ENCODE measurements around the gene OVCH1.
A peak's percentile ranks its signal among the peaks of the same experiment; 100 is the strongest.
"Not testable (repeated sequence)": the region's sequence is repeated elsewhere in the genome, so short reads cannot be mapped to it uniquely, and the experiment has no call there.

The OVCH1 gene

DNA sequence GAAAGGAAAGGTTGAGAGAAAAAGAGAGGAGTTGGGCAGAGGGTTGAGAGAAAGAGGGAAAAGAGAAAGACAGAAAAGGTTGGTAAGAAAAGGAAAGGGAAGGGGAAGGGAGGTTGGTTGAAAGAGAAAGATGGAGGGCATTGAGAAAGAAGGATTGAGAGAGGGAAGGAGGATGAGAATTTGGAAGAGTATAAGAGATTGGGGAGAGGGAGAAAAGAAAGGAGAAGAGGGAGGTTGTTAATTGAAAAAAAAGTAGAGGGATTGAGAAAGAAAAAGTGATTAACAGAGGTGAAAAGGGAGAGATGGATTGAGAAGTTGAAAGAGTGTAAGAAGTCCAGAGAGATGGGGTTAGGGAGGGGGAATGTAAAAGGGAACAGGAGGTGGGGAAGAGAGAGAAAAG lies 95.0 kb downstream of the OVCH1 start:
- ATAC-seq = no peak
- Mint-ChIP-seq H3K27me3 (no peaks in the 10 kb centered on the region), H3K36me3 (no peaks in the 10 kb centered on the region), H3K9me3 (no peaks in the 10 kb centered on the region), H3K4me1 (no peaks in the 10 kb centered on the region), H3K27ac (no peak overlapping the region), H3K4me3 (no peak overlapping the region)

DNA sequence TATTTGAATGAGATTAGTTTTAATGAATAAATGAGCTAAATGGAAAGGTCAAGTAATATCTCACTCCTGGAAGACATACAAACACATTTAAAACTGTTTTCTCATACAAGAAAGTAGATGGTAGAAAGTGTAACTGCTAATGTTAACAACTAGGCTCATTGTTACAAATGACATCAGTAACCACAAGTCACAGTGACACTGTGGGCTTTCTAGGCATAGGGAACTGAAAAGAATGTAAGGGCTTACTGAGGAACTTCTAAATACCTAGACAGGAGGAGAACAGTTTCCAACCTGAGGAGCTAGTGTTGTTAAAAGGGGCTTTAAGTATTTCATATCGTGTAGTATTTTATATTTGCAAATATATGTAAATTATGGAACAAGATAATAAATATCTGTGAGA lies 99.0 kb downstream of the OVCH1 start:
- peak; percentile 68 for ATAC-seq
- Mint-ChIP-seq H3K9me3 (no peaks in the 10 kb centered on the region), H3K4me3 (no peak overlapping the region), H3K27ac (no peak overlapping the region), H3K36me3 (no peaks in the 10 kb centered on the region), H3K4me1 (no peaks in the 10 kb centered on the region), H3K27me3 (peaks cover 9% of the 10 kb centered on the region)

DNA sequence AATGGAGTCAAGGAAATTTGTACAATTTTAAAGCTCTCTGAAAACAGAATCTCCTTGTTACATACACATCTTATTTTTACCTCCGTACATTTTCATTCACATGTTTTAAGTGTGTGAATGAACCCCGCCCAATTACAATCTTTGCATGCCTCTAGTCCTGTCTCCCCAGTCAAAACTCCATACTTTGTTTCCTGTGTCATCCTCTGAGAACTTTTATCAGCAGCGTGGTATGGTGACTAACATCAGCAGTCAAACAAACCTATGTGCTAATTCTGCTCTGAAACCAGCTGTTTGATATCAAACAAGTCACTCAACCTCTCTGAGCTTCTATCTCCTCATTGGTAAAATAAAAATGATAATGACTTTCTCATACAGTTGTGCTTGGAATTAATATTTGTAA lies 100.7 kb downstream of the OVCH1 start:
- no peaks in the 10 kb centered on the region for H3K36me3 Mint-ChIP-seq

DNA sequence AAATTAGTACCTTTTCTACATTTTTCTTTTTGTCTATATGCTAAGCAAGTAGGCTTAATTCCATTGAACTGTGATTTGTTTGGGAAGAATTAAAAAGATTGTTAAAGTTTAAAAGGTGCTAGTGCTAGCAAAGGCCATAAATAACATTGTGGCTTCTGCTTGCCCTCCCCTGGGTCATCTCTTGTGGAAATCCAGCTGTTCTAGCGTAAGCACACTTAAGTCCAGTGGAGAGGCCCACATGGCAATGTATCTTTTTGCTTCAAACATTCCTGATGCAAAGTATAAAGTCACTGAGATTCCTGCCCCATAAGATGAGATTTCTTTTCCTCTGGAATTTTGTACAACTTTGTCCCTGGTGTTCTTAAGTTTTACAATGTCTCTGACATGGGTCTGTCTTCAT lies 102.1 kb downstream of the OVCH1 start:
- peaks cover 9% of the 10 kb centered on the region for H3K27me3 Mint-ChIP-seq
- H3K9me3 Mint-ChIP-seq = no peaks in the 10 kb centered on the region
- H3K27ac Mint-ChIP-seq = no peak overlapping the region
- H3K4me3 Mint-ChIP-seq = no peak overlapping the region
- ATAC-seq = no peak
- no peaks in the 10 kb centered on the region for H3K4me1 Mint-ChIP-seq
- no peaks in the 10 kb centered on the region for H3K36me3 Mint-ChIP-seq

More for the DNA sequence above, 100.7 kb downstream of the OVCH1 start:
- no peaks in the 10 kb centered on the region for H3K4me1 Mint-ChIP-seq
- no peak for ATAC-seq
- peaks cover 9% of the 10 kb centered on the region for H3K27me3 Mint-ChIP-seq
- H3K27ac Mint-ChIP-seq = no peak overlapping the region
- no peak overlapping the region for H3K4me3 Mint-ChIP-seq
- no peaks in the 10 kb centered on the region for H3K9me3 Mint-ChIP-seq

DNA sequence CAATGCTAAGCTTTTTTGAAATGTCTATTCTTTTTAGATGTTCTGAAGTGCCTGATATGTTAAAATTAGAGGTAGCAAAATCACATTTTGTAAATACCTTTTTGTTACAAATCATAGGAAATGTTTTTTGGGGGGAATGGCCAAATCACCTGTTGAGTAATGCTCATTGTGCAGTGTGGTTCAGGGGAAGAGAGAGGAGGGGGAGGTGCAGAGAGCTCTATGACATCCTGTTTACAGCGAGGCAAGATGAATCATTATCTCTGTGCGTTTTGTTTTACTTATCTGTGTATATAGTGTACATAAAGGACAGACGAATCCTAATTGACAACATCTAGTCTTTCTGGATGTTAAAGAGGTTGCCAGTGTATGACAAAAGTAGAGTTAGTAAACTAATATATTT lies 107.1 kb downstream of the OVCH1 start:
- H3K27me3 Mint-ChIP-seq, ATAC-seq, H3K4me1 Mint-ChIP-seq, H3K36me3 Mint-ChIP-seq, H3K9me3 Mint-ChIP-seq: not testable (repeated sequence)
- H3K4me3 Mint-ChIP-seq = peak overlapping the region; percentile 72
- H3K27ac Mint-ChIP-seq = peak overlapping the region; percentile 78

DNA sequence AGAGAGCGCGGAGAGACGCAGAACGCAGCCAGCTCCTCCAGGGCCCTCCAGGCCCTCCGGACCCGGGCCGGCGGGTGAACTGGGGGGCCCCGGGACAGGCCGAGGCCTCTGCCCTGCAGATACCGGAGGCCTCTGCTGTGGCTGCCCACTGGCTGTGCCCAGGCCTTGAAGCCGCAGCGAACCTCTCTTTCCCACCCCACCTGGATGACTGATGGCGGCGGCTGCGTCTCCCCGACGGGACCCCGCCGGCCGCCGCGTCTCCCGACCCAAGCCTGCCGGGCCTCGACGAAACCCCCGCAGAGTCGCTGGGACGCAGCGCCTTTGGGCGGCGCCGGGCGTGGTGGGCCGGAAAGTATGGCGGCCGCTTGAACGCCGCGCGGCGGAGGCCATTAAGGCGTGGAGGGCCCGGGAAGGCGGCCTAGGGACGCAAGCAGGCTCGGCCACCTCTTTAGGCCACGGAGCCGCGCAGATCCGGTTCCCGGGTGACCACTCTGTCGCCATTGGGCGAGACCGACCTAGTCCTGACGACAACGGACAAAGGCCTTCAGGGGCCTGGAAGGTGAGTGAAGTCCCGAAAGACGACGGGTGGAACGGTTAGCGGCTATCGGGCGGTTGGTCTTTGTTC lies 108.1 kb downstream of the OVCH1 start:
- peak overlapping the region; percentile 78 for H3K27ac Mint-ChIP-seq
- ATAC-seq = peak; percentile 59

DNA sequence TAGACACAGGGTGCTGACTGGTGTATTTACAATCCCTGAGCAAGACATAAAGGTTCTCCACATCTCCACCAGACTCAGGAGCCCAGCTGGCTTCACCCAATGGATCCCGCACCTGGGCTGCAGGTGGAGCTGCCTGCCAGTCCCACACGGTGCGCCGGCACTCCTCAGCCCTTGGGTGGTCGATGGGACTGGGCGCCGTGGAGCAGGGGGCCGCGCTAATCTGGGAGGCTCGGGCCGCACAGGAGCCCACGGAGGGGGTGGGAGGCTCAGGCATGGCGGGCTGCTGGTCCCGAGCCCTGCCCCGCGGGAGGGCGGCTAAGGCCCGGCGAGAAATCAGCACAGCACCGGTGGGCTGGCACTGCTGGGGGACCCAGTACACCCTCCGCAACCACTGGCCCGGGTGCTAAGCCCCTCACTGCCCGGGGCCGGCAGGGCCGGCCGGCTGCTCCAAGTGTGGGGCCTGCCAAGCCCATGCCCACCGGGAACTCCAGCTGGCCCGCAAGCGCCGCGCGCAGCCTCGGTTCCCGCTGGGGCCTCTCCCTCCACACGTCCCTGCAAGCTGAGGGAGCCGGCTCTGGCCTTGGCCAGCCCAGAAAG lies 111.3 kb downstream of the OVCH1 start:
- not testable (repeated sequence) for H3K36me3 Mint-ChIP-seq, H3K27me3 Mint-ChIP-seq, H3K9me3 Mint-ChIP-seq, H3K27ac Mint-ChIP-seq, ATAC-seq, H3K4me1 Mint-ChIP-seq, H3K4me3 Mint-ChIP-seq

More for the DNA sequence above, 108.1 kb downstream of the OVCH1 start:
- no peaks in the 10 kb centered on the region for H3K36me3 Mint-ChIP-seq
- H3K4me1 Mint-ChIP-seq = no peaks in the 10 kb centered on the region
- no peaks in the 10 kb centered on the region for H3K9me3 Mint-ChIP-seq
- H3K4me3 Mint-ChIP-seq = peak overlapping the region; percentile 72
- H3K27me3 Mint-ChIP-seq = no peaks in the 10 kb centered on the region

DNA sequence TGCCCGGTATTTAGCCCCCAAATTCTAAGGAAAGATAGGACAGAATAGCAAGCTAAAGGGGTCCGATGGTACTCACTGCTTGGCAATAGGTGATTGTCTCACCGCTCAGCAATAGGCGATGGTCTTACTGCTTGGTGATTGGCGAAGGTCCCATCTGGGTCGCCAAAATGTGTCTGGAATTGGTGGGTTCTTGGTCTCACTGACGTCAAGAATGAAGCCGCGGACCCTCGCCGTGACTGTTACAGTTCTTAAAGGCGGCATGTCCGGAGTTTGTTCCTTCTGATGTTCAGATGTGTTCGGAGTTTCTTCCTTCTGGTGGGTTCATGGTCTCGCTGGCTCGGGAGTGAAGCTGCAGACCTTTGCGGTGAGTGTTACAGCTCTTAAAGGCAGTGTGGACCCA lies 112.3 kb downstream of the OVCH1 start:
- H3K27me3 Mint-ChIP-seq, H3K4me1 Mint-ChIP-seq, H3K4me3 Mint-ChIP-seq, ATAC-seq, H3K9me3 Mint-ChIP-seq, H3K36me3 Mint-ChIP-seq, H3K27ac Mint-ChIP-seq: not testable (repeated sequence)

DNA sequence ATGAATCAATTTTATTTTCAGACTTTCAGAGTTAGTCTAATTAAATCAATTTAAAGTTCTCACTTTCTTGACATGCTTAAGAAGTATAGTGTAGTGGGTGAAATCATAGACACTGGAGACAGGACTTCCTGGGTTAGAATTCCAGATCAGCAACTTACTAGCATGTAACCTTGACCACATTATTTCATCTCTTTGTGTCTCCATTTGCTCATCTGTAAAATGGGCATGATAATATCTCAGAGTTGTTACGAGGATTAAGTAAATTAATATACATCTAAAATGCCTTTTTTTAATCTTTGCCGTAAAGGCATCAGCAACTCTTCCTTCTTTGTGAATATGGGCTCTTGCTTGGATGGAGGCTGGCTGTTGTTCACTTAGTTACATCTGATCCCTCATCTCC lies 115.2 kb downstream of the OVCH1 start:
- no peaks in the 10 kb centered on the region for H3K36me3 Mint-ChIP-seq
- no peak for ATAC-seq
- peaks cover 21% of the 10 kb centered on the region for H3K4me1 Mint-ChIP-seq
- H3K27me3 Mint-ChIP-seq = no peaks in the 10 kb centered on the region
- H3K9me3 Mint-ChIP-seq = no peaks in the 10 kb centered on the region
- no peak overlapping the region for H3K4me3 Mint-ChIP-seq
- H3K27ac Mint-ChIP-seq = peak overlapping the region; percentile 84

DNA sequence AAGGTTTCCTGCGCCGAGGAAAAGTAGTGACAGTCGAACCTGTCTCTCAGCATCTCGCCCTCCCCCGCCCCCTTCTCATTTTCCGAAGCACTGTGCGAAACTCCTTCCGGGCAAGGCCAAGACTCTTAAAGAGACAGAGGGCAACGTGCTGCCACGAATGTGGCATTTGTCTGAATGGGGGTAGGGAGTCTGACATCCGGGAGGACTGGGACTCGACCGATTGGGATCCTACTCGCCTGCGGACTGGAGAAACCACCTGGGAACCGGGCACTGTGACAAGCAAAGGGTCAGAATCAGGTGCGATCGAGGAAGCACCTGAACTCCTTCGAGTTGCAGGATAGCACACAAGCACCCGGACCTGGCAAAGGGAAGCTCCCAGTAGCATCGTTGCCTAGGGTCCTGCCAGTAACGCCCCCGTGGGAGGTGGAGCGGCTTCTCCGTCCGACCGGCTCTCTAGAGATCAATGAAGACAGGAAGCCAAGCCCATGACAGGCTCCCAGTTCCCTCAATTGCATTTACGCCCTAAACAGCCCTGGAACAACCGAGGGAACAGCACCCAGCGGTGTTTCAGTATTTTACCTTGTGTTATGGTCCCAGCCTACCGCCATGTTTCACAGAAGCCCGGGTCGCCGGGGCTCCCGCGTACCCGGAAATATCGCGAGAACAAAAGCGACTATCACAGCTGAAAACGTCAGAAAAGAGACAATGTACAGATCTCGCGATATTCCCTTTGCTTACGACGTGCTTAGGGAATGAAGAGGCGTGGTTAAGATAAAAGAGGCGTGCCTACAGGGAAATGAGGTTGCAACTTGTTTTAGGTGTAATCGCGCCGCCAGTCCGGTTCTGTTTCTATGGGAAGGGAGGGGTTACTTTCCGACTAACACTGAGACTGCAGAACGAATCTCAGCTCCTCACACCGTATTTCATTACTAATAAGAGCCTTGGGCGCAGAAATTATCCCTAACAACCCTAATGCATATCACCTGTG lies 116.7 kb downstream of the OVCH1 start, which contains the start of gene ERGIC2:
Gene ERGIC2 (minus strand): TSS at position 637 of the 988 bp plus-strand sequence. CDS start 9,539 bp downstream, outside the sequence.
- Mint-ChIP-seq H3K36me3 (peaks cover 7% of the 10 kb centered on the region), H3K9me3 (no peaks in the 10 kb centered on the region), H3K4me3 (peak within 1 kb of the TSS; percentile 84), H3K27ac (peak within 1 kb of the TSS; percentile 84), H3K27me3 (no peaks in the 10 kb centered on the region), H3K4me1 (peaks cover 21% of the 10 kb centered on the region)
- ATAC-seq = peak; percentile 98
